Karpas-422 (cell line): ENCODE data around the gene ANKFN1. TPM values are rescaled to one million over a fixed set of nuclear protein-coding genes. Genes with fewer than 3 reads are reported as not detected.

Experiments used
- DNase-seq: peaks from one replicate; pipeline ENCODE4 v3.0.0-alpha.2; 2015
- H2AFZ ChIP-seq: fragments of 200-600 bp; sonication (generic); 2 replicates; pipeline ENCODE4 v1.6.1; 2014; ENCODE audit warnings: antibody characterized with exemption, low read length, mixed read lengths
- H3K27ac ChIP-seq: fragments of 200-600 bp; sonication (generic); 2 replicates; pipeline ENCODE4 v1.5.1; 2014; ENCODE audit warnings: mild to moderate bottlenecking, low read length, moderate library complexity
- H3K27me3 ChIP-seq: fragments of 200-600 bp; sonication (generic); 2 replicates; pipeline ENCODE4 v1.6.1; 2014; ENCODE audit warnings: low read length, mixed read lengths
- H3K36me3 ChIP-seq: fragments of 200-600 bp; sonication (generic); 2 replicates; pipeline ENCODE4 v1.6.1; 2014; ENCODE audit warnings: low read length, mixed read lengths; ENCODE audit not compliant: insufficient read depth
- H3K4me1 ChIP-seq: fragments of 200-600 bp; sonication (generic); 2 replicates; pipeline ENCODE4 v1.6.1; 2014; ENCODE audit warnings: mild to moderate bottlenecking, low read length, mixed read lengths
- H3K4me2 ChIP-seq: fragments of 200-600 bp; sonication (generic); 2 replicates; pipeline ENCODE4 v1.6.1; 2014; ENCODE audit warnings: low read length, low read depth, mild to moderate bottlenecking; ENCODE audit not compliant: poor library complexity, severe bottlenecking
- H3K4me3 ChIP-seq: fragments of 200-600 bp; sonication (generic); 2 replicates; pipeline ENCODE4 v1.5.1; 2014; ENCODE audit warnings: mild to moderate bottlenecking, antibody characterized with exemption, low read length, mixed read lengths
- H3K79me2 ChIP-seq: fragments of 200-600 bp; sonication (generic); 2 replicates; pipeline ENCODE4 v1.6.1; 2014; ENCODE audit warnings: mild to moderate bottlenecking, low read length, mixed read lengths
- H3K9ac ChIP-seq: fragments of 200-600 bp; sonication (generic); 2 replicates; pipeline ENCODE4 v1.6.0; 2014; ENCODE audit warnings: low read length
- H3K9me2 ChIP-seq: fragments of 200-600 bp; sonication (generic), shearing (Covaris generic); replicated peaks from 2 replicates; pipeline ENCODE4 v1.6.0; 2014; ENCODE audit warnings: mild to moderate bottlenecking, low read length, moderate library complexity; ENCODE audit not compliant: insufficient read depth
- H3K9me3 ChIP-seq: fragments of 300-700, 200-600 bp; sonication (generic); 2 replicates; pipeline ENCODE4 v1.6.1; 2014; ENCODE audit warnings: low read length, mixed read lengths
- H4K20me1 ChIP-seq: fragments of 200-600 bp; sonication (generic); 2 replicates; pipeline ENCODE4 v1.6.1; 2014; ENCODE audit warnings: mild to moderate bottlenecking, antibody characterized with exemption, low read length, low read depth; ENCODE audit not compliant: insufficient read depth
- total RNA-seq: library from RNA; depleted of rRNA; stranded (reverse); fragments of >200 nt; shearing (Covaris generic); gene quantifications from 2 replicates; pipeline ENCODE4 v1.2.3, GENCODE V29; 2014; ENCODE audit warnings: low replicate concordance

The ANKFN1 gene
- total RNA-seq, 1 experiment from 2014 or later, result not detected

GRCh38 chr17:56502120-56502654, 348.9 kb downstream of the ANKFN1 start:
- peak overlapping the region; percentile 83; the same call in 1 of the 2 replicates for H2AFZ ChIP-seq

GRCh38 chr17:56505154-56505756, 352.0 kb downstream of the ANKFN1 start:
- H3K9me3 ChIP-seq, result no peaks in the 10 kb centered on the region
- no peaks in the 10 kb centered on the region for H4K20me1 ChIP-seq
- H3K9me2 ChIP-seq, result no peaks in the 10 kb centered on the region
- H3K79me2 ChIP-seq, result no peaks in the 10 kb centered on the region
- no peak overlapping the region for H2AFZ ChIP-seq
- H3K4me3 ChIP-seq, result no peak overlapping the region
- H3K36me3 ChIP-seq, result no peaks in the 10 kb centered on the region
- H3K9ac ChIP-seq, result no peak overlapping the region
- no peak for DNase-seq
- no peak overlapping the region for H3K4me2 ChIP-seq
- H3K27me3 ChIP-seq, result no peaks in the 10 kb centered on the region
- H3K27ac ChIP-seq, result no peak overlapping the region
- peaks cover 27% of the 10 kb centered on the region for H3K4me1 ChIP-seq

More at GRCh38 chr17:56502120-56502654, 348.9 kb downstream of the ANKFN1 start:
- Histone ChIP-seq H4K20me1 (no peaks in the 10 kb centered on the region), H3K36me3 (no peaks in the 10 kb centered on the region), H3K4me3 (no peak overlapping the region), H3K4me2 (peak overlapping the region; percentile 12), H3K79me2 (no peaks in the 10 kb centered on the region), H3K9ac (no peak overlapping the region), H3K27ac (no peak overlapping the region), H3K9me2 (no peaks in the 10 kb centered on the region), H3K27me3 (no peaks in the 10 kb centered on the region), H3K9me3 (no peaks in the 10 kb centered on the region), H3K4me1 (peaks cover 27% of the 10 kb centered on the region)
- no peak for DNase-seq

DNA sequence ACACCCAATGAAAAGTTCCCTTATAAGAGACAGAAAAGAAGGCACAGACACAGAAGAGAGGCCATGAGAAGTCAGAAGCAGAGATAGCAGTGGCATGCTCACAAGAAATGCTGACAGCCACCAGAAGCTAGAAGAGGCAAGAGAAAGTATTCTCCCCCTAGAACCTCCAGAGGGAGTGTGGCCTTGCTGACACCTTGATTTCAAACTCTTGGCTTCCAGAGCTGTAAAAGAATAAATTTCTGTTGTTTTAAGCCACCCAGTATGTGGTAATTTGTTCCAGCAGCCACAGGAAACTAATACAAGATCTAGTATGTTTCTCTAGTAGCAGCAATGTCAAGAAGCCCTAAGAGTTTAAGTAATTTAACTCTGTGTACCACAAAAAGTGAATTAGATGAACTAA, 353.1 kb downstream of the ANKFN1 start:
- H3K79me2 ChIP-seq, result no peaks in the 10 kb centered on the region
- DNase-seq, result no peak
- H3K9me2 ChIP-seq, result no peaks in the 10 kb centered on the region
- no peaks in the 10 kb centered on the region for H4K20me1 ChIP-seq
- peaks cover 26% of the 10 kb centered on the region for H3K4me1 ChIP-seq
- no peaks in the 10 kb centered on the region for H3K36me3 ChIP-seq
- no peak overlapping the region for H3K27ac ChIP-seq
- no peaks in the 10 kb centered on the region for H3K27me3 ChIP-seq
- no peak overlapping the region for H3K4me3 ChIP-seq
- no peak overlapping the region for H3K4me2 ChIP-seq
- no peak overlapping the region for H3K9ac ChIP-seq
- H3K9me3 ChIP-seq, result no peaks in the 10 kb centered on the region
- H2AFZ ChIP-seq, result no peak overlapping the region

GRCh38 chr17:56510554-56511342, 357.5 kb downstream of the ANKFN1 start:
- no peak overlapping the region for H3K9ac ChIP-seq
- H3K4me1 ChIP-seq, result peaks cover 6% of the 10 kb centered on the region
- no peaks in the 10 kb centered on the region for H4K20me1 ChIP-seq
- H3K27ac ChIP-seq, result no peak overlapping the region
- no peaks in the 10 kb centered on the region for H3K79me2 ChIP-seq
- H3K4me3 ChIP-seq, result no peak overlapping the region
- H3K9me2 ChIP-seq, result no peaks in the 10 kb centered on the region
- no peak for DNase-seq
- H3K36me3 ChIP-seq, result no peaks in the 10 kb centered on the region
- H3K27me3 ChIP-seq, result no peaks in the 10 kb centered on the region
- H3K4me2 ChIP-seq, result no peak overlapping the region
- no peaks in the 10 kb centered on the region for H3K9me3 ChIP-seq
- H2AFZ ChIP-seq, result no peak overlapping the region

GRCh38 chr17:56514264-56514663, 361.0 kb downstream of the ANKFN1 start:
- H2AFZ ChIP-seq, result no peak overlapping the region
- no peak for DNase-seq

DNA sequence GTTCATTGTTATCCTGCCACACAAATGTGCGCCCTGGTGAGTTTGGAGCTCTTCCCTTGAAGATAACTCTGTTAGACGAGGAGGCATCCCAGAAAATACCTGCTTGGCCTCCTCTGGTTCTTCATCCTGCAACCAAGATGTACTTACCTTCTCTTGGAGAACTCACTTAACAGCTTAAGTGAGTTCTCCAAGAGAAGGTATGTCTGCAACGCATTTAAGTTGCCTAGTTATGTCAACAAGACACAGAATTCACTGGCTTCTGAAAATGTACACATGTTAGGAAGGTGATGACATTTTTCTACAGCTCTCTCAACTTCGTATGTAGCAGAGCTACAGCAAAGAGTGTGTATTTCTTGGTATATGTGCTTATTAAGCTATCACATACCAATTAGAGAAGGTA, 361.6 kb downstream of the ANKFN1 start:
- Histone ChIP-seq H3K4me3 (no peak overlapping the region), H3K9me2 (no peaks in the 10 kb centered on the region), H3K9ac (no peak overlapping the region), H4K20me1 (no peaks in the 10 kb centered on the region), H3K4me2 (no peak overlapping the region), H3K9me3 (no peaks in the 10 kb centered on the region), H3K27me3 (no peaks in the 10 kb centered on the region), H3K36me3 (no peaks in the 10 kb centered on the region), H3K4me1 (peaks cover 11% of the 10 kb centered on the region), H2AFZ (peak overlapping the region; percentile 64), H3K27ac (no peak overlapping the region), H3K79me2 (no peaks in the 10 kb centered on the region)
- no peak for DNase-seq

More at GRCh38 chr17:56514264-56514663, 361.0 kb downstream of the ANKFN1 start:
- Histone ChIP-seq H3K27me3 (no peaks in the 10 kb centered on the region), H4K20me1 (no peaks in the 10 kb centered on the region), H3K4me1 (peaks cover 11% of the 10 kb centered on the region), H3K9me2 (no peaks in the 10 kb centered on the region), H3K4me2 (no peak overlapping the region), H3K79me2 (no peaks in the 10 kb centered on the region), H3K27ac (no peak overlapping the region), H3K36me3 (no peaks in the 10 kb centered on the region), H3K4me3 (no peak overlapping the region), H3K9me3 (no peaks in the 10 kb centered on the region), H3K9ac (no peak overlapping the region)

GRCh38 chr17:56521414-56522141, 368.3 kb downstream of the ANKFN1 start:
- no peaks in the 10 kb centered on the region for H3K27me3 ChIP-seq
- H3K27ac ChIP-seq, result no peak overlapping the region
- peaks cover 11% of the 10 kb centered on the region for H3K4me1 ChIP-seq
- H4K20me1 ChIP-seq, result no peaks in the 10 kb centered on the region
- no peak overlapping the region for H3K9ac ChIP-seq
- no peak for DNase-seq
- H2AFZ ChIP-seq, result no peak overlapping the region
- no peaks in the 10 kb centered on the region for H3K9me3 ChIP-seq
- no peak overlapping the region for H3K4me2 ChIP-seq
- no peaks in the 10 kb centered on the region for H3K36me3 ChIP-seq
- H3K9me2 ChIP-seq, result no peaks in the 10 kb centered on the region
- no peaks in the 10 kb centered on the region for H3K79me2 ChIP-seq
- no peak overlapping the region for H3K4me3 ChIP-seq

- Histone ChIP-seq H4K20me1 (no peaks in the 10 kb centered on the region), H3K9me3 (no peaks in the 10 kb centered on the region), H2AFZ (no peak overlapping the region), H3K27ac (no peak overlapping the region), H3K36me3 (no peaks in the 10 kb centered on the region), H3K4me3 (no peak overlapping the region), H3K9me2 (no peaks in the 10 kb centered on the region), H3K27me3 (no peaks in the 10 kb centered on the region), H3K9ac (no peak overlapping the region), H3K4me2 (no peak overlapping the region), H3K4me1 (peaks cover 8% of the 10 kb centered on the region), H3K79me2 (no peaks in the 10 kb centered on the region)
- no peak for DNase-seq
These were observed 369.8 kb downstream of the ANKFN1 start for GRCh38 chr17:56523042-56523441.
